ENCODE measurements around the gene OR4X1. TPM values are rescaled to one million over a fixed set of nuclear protein-coding genes. Genes with fewer than 3 reads are reported as not detected.
"Not testable (repeated sequence)": the region's sequence is repeated elsewhere in the genome, so short reads cannot be mapped to it uniquely, and the experiment has no call there.

The OR4X1 gene
- total RNA-seq = not detected

- TF ChIP-seq POLR2AphosphoS5 (IDR thresholded peaks at IDR 0.05) (no peak), CTCF (IDR thresholded peaks at IDR 0.05) (no peak), POLR2A (IDR thresholded peaks at IDR 0.05) (no peak)
- Histone ChIP-seq H3K9me3 (no peaks in the 10 kb centered on the region), H3K36me3 (no peaks in the 10 kb centered on the region), H3K4me1 (no peaks in the 10 kb centered on the region), H3K27me3 (no peaks in the 10 kb centered on the region), H3K27ac (no peak within 1 kb of the TSS), H3K4me3 (no peak within 1 kb of the TSS)
- intact Hi-C loops (cut with DNase I; ENCODE audit: low total_unique reads) = no loop called here
- no peak for DNase-seq (ENCODE audit: low spot score in 2 of 2)
Observed at GRCh38 chr11:48263423-48263911, at the start of gene OR4X1. OR4X1 (plus strand) TSS chr11:48263861; CDS start chr11:48263861, 0 bp downstream.

- intact Hi-C loops (cut with DNase I; ENCODE audit: low total_unique reads) = no loop called here
Observed at GRCh38 chr11:48216510-48216909, 47.2 kb upstream of the OR4X1 start, which contains the start of gene OR4B1. OR4B1 (plus strand) TSS chr11:48216810; CDS start chr11:48216810, 0 bp downstream.

DNA sequence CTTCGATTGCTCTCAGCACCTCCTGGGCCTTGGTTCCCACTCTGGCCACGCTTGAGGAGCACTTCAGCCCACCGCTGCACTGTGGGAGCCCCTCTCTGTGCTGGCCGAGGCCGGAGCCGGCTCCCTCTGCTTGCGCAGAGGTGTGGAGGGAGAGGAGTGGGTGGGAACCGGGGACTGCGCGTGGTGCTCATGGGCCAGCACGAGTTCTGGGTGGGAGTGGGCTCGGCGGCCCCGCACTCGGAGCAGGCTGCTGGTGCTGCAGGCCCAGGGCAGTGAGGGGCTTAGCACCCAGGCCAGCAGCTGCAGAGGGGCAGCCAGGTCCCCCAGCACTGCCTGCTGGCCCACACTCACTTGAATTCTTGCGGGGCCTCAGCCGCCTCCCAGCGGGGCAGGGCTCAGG lies 34.9 kb upstream of the OR4X1 start:
- no peak overlapping the region for H3K4me3 ChIP-seq
- H3K4me1 ChIP-seq = no peaks in the 10 kb centered on the region
- intact Hi-C loops (cut with DNase I; ENCODE audit: low total_unique reads) = no loop called here
- peaks cover 8 to 27% of the 10 kb centered on the region in 2 donors for H3K9me3 ChIP-seq
- H3K36me3 ChIP-seq = no peaks in the 10 kb centered on the region
- TF ChIP-seq POLR2A (IDR thresholded peaks at IDR 0.05) (no peak), CTCF (IDR thresholded peaks at IDR 0.05) (no peak), POLR2AphosphoS5 (IDR thresholded peaks at IDR 0.05) (no peak)
- H3K27me3 ChIP-seq = no peaks in the 10 kb centered on the region
- no peak overlapping the region for H3K27ac ChIP-seq
- DNase-seq (ENCODE audit: low spot score in 2 of 2) = no peak

More at GRCh38 chr11:48216510-48216909, 47.2 kb upstream of the OR4X1 start, which contains the start of gene OR4B1:
- no peak within 1 kb of the TSS for H3K27ac ChIP-seq
- no peaks in the 10 kb centered on the region for H3K9me3 ChIP-seq
- no peaks in the 10 kb centered on the region for H3K27me3 ChIP-seq
- no peak for TF ChIP-seq CTCF (IDR thresholded peaks at IDR 0.05)
- TF ChIP-seq POLR2A (IDR thresholded peaks at IDR 0.05) = no peak
- no peak within 1 kb of the TSS for H3K4me3 ChIP-seq
- no peaks in the 10 kb centered on the region for H3K4me1 ChIP-seq
- DNase-seq (ENCODE audit: low spot score in 2 of 2) = no peak
- no peaks in the 10 kb centered on the region for H3K36me3 ChIP-seq

DNA sequence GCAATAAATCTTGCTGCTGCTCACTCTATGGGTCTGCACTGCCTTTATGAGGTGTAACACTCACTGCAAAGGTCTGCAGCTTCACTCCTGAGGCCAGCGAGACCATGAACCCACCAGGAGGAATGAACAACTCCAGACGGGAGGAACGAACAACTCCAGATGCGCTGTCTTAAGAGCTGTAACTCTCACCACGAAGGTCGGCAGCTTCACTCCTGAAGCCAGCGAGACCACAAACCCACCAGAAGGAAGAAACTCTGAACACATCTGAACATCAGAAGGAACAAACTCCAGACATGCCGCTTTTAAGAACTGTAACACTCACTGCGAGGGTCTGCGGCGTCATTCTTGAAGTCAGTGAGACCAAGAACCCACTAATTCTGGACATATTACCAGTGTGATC lies 33.6 kb upstream of the OR4X1 start:
- H3K4me1 ChIP-seq; H3K27me3 ChIP-seq; H3K36me3 ChIP-seq; H3K27ac ChIP-seq; H3K4me3 ChIP-seq; intact Hi-C loops (cut with DNase I; ENCODE audit: low total_unique reads); DNase-seq (ENCODE audit: low spot score in 2 of 2): not testable (repeated sequence)
- peaks cover 8 to 27% of the 10 kb centered on the region in 2 donors for H3K9me3 ChIP-seq

DNA sequence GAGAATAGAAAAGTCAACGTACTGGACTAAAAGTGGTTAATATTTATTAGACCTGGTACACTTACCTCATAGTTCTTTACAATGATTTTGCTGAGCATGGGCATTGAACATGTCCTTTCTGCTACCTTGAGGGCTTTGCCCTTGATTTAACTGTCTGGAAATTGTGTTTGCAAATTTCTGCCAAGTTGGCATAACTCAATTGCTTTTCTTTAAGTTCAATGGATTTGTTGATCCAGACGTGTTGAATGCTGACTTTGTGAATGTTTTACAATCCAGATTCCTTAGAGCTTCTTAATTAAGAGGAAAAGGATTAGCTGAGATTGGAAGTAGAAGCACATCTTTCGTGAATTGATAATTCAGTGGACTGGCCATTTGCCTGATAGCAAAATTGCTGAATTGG lies 25.9 kb upstream of the OR4X1 start:
- H3K27me3 ChIP-seq = no peaks in the 10 kb centered on the region
- H3K36me3 ChIP-seq = no peaks in the 10 kb centered on the region
- H3K4me3 ChIP-seq = no peak overlapping the region
- H3K4me1 ChIP-seq = no peaks in the 10 kb centered on the region
- no peak for TF ChIP-seq POLR2A (IDR thresholded peaks at IDR 0.05)
- TF ChIP-seq POLR2AphosphoS5 (IDR thresholded peaks at IDR 0.05) = no peak
- no peak for DNase-seq (ENCODE audit: low spot score in 2 of 2)
- no peak overlapping the region for H3K27ac ChIP-seq
- intact Hi-C loops (cut with DNase I; ENCODE audit: low total_unique reads) = no loop called here
- peaks cover 0 to 3% of the 10 kb centered on the region in 2 donors for H3K9me3 ChIP-seq

- intact Hi-C loops (cut with DNase I; ENCODE audit: low total_unique reads) = no loop called here
- no peak for TF ChIP-seq POLR2A (IDR thresholded peaks at IDR 0.05)
- no peak for TF ChIP-seq POLR2AphosphoS5 (IDR thresholded peaks at IDR 0.05)
- no peak for TF ChIP-seq CTCF (IDR thresholded peaks at IDR 0.05)
- DNase-seq (ENCODE audit: low spot score in 2 of 2) = no peak
- Histone ChIP-seq H3K4me1 (no peaks in the 10 kb centered on the region), H3K27me3 (no peaks in the 10 kb centered on the region), H3K36me3 (no peaks in the 10 kb centered on the region), H3K4me3 (no peak overlapping the region), H3K27ac (no peak overlapping the region), H3K9me3 (peaks cover 0 to 4% of the 10 kb centered on the region in 2 donors)
Observed at GRCh38 chr11:48242501-48242900, 21.2 kb upstream of the OR4X1 start.

Measured in breast epithelium (tissue), 4 donors.